ENCODE results near the gene TM9SF1. TPM values are rescaled to one million over a fixed set of nuclear protein-coding genes. Genes with fewer than 3 reads are reported as not detected.
A peak's percentile ranks its signal among the peaks of the same experiment; 100 is the strongest.

The TM9SF1 gene
- total and polyA plus RNA-seq, 7 experiments from 2014 or later: 16.2 to 40.5 (median 19.4) TPM

DNA sequence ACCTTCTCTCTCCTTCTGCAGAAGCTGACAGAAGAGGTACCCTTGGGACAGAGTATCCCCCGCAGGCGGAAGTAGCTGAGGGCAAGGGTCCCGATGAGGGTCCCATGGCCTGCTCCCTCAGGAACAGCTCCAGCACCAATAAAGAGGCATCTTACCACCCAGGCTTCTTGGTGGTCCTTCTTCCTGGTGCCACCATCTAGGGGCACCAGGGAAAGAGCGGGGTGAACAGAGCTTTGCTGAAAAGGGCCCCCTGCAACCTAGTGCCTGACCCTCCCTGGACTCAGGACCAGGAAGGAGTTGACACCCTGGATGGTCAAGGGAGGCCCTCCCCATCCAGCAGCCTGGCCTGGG lies 34.8 kb downstream of the TM9SF1 start:
- ChIA-PET CTCF (interaction anchor here (0.9 to 4.2 kb wide), 16 partner anchors 10 to 103 kb away, joined by 3 to 36 read pairs (median 4); partner anchors contain the start of genes DCAF11, EMC9, IPO4 and NRL), POLR2A (interaction anchor here (0.9 to 4.0 kb wide), 27 partner anchors 10 to 271 kb away, joined by 3 to 56 read pairs (median 9); partner anchors contain the start of genes CHMP4A, DCAF11, EMC9 and IPO4)
- H3K4me3 Mint-ChIP-seq: peak overlapping the region in 7 of 10 donors; percentile 9 to 100 (median 99)
- Histone ChIP-seq H3K27me3 (ENCODE audit: control insufficient read depth in 2 of 2, insufficient read depth in 2 of 2, low read length in 2 of 2) (no peaks in the 10 kb centered on the region), H3K27ac (ENCODE audit: low read depth, low read length) (peak overlapping the region; percentile 99), H3K9me3 (ENCODE audit: control insufficient read depth in 2 of 3, low read length in 3 of 3) (no peaks in the 10 kb centered on the region), H3K4me3 (ENCODE audit: low read length) (no peak overlapping the region), H3K36me3 (ENCODE audit: control insufficient read depth in 2 of 3, insufficient read depth in 3 of 3, low read length in 3 of 3) (peaks cover 37 to 73% (median 39%) of the 10 kb centered on the region in 3 experiments), H3K4me1 (ENCODE audit: control insufficient read depth in 2 of 2, insufficient read depth in 2 of 2, low read length in 2 of 2) (peaks cover 34 to 45% of the 10 kb centered on the region in 2 donors)
- ATAC-seq (no peak), DNase-seq (no peak)
- H3K36me3 Mint-ChIP-seq: peaks cover 11 to 68% (median 36%) of the 10 kb centered on the region in 5 donors
- peak overlapping the region; percentile 98 to 100 (median 100) for H3K27ac Mint-ChIP-seq
- H3K27me3 Mint-ChIP-seq: peaks cover 0 to 4% (median 0%) of the 10 kb centered on the region in 5 donors
- H3K4me1 Mint-ChIP-seq: peaks cover 34 to 66% (median 50%) of the 10 kb centered on the region in 7 donors
- peaks cover 0 to 4% (median 0%) of the 10 kb centered on the region in 11 donors for H3K9me3 Mint-ChIP-seq
- intact Hi-C loops (cut with micrococcal nuclease): no loop called here

DNA sequence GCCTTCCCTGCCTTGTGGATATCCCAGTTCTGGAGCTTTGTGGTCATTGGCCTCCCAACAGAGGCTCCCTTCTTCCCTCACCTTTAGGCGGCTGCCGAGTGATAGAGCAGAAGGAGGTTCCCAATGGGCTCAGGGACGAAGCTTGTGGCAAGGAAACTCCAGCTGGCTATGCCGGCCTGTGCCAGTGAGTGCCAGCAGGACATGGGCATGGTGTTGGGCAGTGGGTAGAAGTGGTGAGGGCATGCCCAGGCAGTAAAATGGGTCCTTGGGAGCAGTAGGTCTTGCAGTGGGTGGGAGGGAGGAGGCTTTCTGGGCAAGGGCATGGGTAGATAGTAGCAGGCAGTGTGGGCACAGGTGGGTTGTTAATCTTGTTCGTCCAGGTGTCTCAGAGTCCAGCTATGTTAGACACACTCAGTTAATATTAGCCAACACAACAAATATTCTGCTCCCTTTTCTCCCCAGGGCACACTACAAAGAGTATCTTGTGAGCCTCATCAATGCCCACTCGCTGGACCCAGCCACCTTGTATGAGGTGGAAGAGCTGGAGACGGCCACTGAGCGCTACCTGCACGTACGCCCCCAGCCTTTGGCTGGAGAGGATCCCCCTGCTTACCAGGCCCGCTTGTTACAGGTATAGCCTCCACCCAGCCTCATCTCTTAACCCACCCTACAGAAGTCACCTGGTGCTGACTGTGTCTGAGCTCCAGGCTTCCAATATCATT lies 35.3 kb downstream of the TM9SF1 start:
- Mint-ChIP-seq H3K4me1 (peaks cover 29 to 61% (median 44%) of the 10 kb centered on the region in 7 donors), H3K36me3 (peaks cover 8 to 66% (median 35%) of the 10 kb centered on the region in 5 donors), H3K4me3 (peak overlapping the region in 5 of 10 donors; percentile 9 to 100 (median 51)), H3K27ac (peak overlapping the region; percentile 98 to 100 (median 100)), H3K9me3 (peaks cover 0 to 4% (median 0%) of the 10 kb centered on the region in 11 donors), H3K27me3 (peaks cover 0 to 4% (median 0%) of the 10 kb centered on the region in 5 donors)
- Histone ChIP-seq H3K4me3 (ENCODE audit: low read length) (no peak overlapping the region), H3K27ac (ENCODE audit: low read depth, low read length) (peak overlapping the region; percentile 99), H3K4me1 (ENCODE audit: control insufficient read depth in 2 of 2, insufficient read depth in 2 of 2, low read length in 2 of 2) (peaks cover 31 to 40% of the 10 kb centered on the region in 2 donors), H3K36me3 (ENCODE audit: control insufficient read depth in 2 of 3, insufficient read depth in 3 of 3, low read length in 3 of 3) (peaks cover 38 to 73% (median 40%) of the 10 kb centered on the region in 3 experiments), H3K9me3 (ENCODE audit: control insufficient read depth in 2 of 3, low read length in 3 of 3) (no peaks in the 10 kb centered on the region), H3K27me3 (ENCODE audit: control insufficient read depth in 2 of 2, insufficient read depth in 2 of 2, low read length in 2 of 2) (no peaks in the 10 kb centered on the region)
- no peak for ATAC-seq
- POLR2A ChIA-PET: interaction anchor here (0.9 to 4.0 kb wide), 18 partner anchors 9 to 82 kb away, joined by 3 to 56 read pairs (median 11); partner anchors contain the start of genes CHMP4A, DCAF11, EMC9 and IPO4
- DNase-seq: no peak
- intact Hi-C loops (cut with micrococcal nuclease): no loop called here
- CTCF ChIA-PET: interaction anchor here (0.8 to 4.2 kb wide), 9 partner anchors 9 to 104 kb away, joined by 3 to 36 read pairs (median 10); partner anchors contain the start of genes DCAF11, EMC9, NRL and PSME2

DNA sequence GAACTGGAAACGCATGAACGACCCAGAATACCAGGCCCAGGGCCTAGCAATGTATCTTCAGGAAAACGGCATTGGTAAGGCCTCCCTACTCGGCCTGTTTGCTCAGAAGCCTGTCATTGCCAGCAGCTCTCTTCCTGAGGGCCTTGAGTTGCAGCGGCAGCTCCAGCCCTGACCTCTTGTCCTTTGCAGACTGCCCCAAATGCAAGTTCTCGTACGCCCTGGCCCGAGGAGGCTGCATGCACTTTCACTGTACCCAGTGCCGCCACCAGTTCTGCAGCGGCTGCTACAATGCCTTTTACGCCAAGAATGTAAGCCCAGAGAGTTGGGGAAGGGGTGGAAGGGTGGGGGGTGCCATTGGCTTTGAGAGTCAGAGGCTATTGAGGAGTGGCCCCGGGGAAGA lies 37.9 kb downstream of the TM9SF1 start:
- DNase-seq (no peak), ATAC-seq (no peak)
- Histone ChIP-seq H3K9me3 (ENCODE audit: control insufficient read depth in 2 of 3, low read length in 3 of 3) (no peaks in the 10 kb centered on the region), H3K27ac (ENCODE audit: low read depth, low read length) (no peak overlapping the region), H3K4me1 (ENCODE audit: control insufficient read depth in 2 of 2, insufficient read depth in 2 of 2, low read length in 2 of 2) (peaks cover 9 to 14% of the 10 kb centered on the region in 2 donors), H3K4me3 (ENCODE audit: low read length) (no peak overlapping the region), H3K36me3 (ENCODE audit: control insufficient read depth in 2 of 3, insufficient read depth in 3 of 3, low read length in 3 of 3) (peaks cover 23 to 66% (median 24%) of the 10 kb centered on the region in 3 experiments), H3K27me3 (ENCODE audit: control insufficient read depth in 2 of 2, insufficient read depth in 2 of 2, low read length in 2 of 2) (no peaks in the 10 kb centered on the region)
- peaks cover 0 to 4% (median 0%) of the 10 kb centered on the region in 5 donors for H3K27me3 Mint-ChIP-seq
- ChIA-PET POLR2A (interaction anchor here (1.0 to 1.7 kb wide), 3 partner anchors 10 to 43 kb away, joined by 3 read pairs; partner anchors contain the start of gene IPO4), CTCF (interaction anchor here (0.6 kb wide), 1 partner anchor 48 kb away, joined by 4 read pairs; no protein-coding TSS in a partner anchor)
- peaks cover 6 to 57% (median 28%) of the 10 kb centered on the region in 5 donors for H3K36me3 Mint-ChIP-seq
- intact Hi-C loops (cut with micrococcal nuclease): no loop called here
- H3K9me3 Mint-ChIP-seq: peaks cover 0 to 4% (median 0%) of the 10 kb centered on the region in 11 donors
- peaks cover 16 to 38% (median 23%) of the 10 kb centered on the region in 7 donors for H3K4me1 Mint-ChIP-seq
- H3K27ac Mint-ChIP-seq: peak overlapping the region in 4 of 9 donors; percentile 67 to 100 (median 78)
- H3K4me3 Mint-ChIP-seq: no peak overlapping the region

DNA sequence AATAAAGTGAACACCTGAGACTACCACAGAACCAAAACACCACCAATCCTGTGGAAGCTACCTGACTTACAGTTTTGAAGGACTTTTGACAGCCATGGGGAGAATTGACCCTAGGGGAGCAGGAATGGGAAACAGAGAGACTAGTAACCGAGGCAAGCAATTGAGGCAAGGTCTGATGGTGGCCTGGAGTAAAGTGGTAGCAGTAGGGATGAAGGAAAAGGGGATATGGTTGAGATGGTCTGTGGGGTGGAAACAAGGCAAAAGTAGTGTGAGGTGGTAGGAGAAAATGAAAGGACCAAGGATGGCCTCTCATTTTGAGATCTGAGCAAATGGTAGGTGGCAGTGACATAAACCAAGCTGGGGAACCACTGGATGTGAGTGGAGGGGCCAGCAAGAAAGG lies 38.4 kb downstream of the TM9SF1 start:
- ATAC-seq (no peak), DNase-seq (no peak)
- peaks cover 9% of the 10 kb centered on the region in 2 donors for H3K4me1 ChIP-seq (ENCODE audit: control insufficient read depth in 2 of 2, insufficient read depth in 2 of 2, low read length in 2 of 2)
- Mint-ChIP-seq H3K36me3 (peaks cover 6 to 55% (median 27%) of the 10 kb centered on the region in 5 donors), H3K27ac (peak overlapping the region; percentile 46 to 100 (median 75)), H3K9me3 (peaks cover 0 to 4% (median 0%) of the 10 kb centered on the region in 11 donors), H3K27me3 (peaks cover 0 to 4% (median 0%) of the 10 kb centered on the region in 5 donors), H3K4me3 (no peak overlapping the region), H3K4me1 (peaks cover 11 to 33% (median 21%) of the 10 kb centered on the region in 7 donors)
- no peak overlapping the region for H3K27ac ChIP-seq (ENCODE audit: low read depth, low read length)
- ChIA-PET POLR2A (interaction anchor here (1.0 to 1.7 kb wide), 3 partner anchors 10 to 59 kb away, joined by 3 to 7 read pairs (median 3); partner anchors contain the start of genes IPO4 and MDP1), CTCF (interaction anchor here (0.6 kb wide), 1 partner anchor 47 kb away, joined by 4 read pairs; no protein-coding TSS in a partner anchor)
- intact Hi-C loops (cut with micrococcal nuclease): no loop called here
- H3K9me3 ChIP-seq (ENCODE audit: control insufficient read depth in 2 of 3, low read length in 3 of 3): no peaks in the 10 kb centered on the region
- no peaks in the 10 kb centered on the region for H3K27me3 ChIP-seq (ENCODE audit: control insufficient read depth in 2 of 2, insufficient read depth in 2 of 2, low read length in 2 of 2)
- H3K36me3 ChIP-seq (ENCODE audit: control insufficient read depth in 2 of 3, insufficient read depth in 3 of 3, low read length in 3 of 3): peaks cover 23 to 69% (median 26%) of the 10 kb centered on the region in 3 experiments
- no peak overlapping the region for H3K4me3 ChIP-seq (ENCODE audit: low read length)

DNA sequence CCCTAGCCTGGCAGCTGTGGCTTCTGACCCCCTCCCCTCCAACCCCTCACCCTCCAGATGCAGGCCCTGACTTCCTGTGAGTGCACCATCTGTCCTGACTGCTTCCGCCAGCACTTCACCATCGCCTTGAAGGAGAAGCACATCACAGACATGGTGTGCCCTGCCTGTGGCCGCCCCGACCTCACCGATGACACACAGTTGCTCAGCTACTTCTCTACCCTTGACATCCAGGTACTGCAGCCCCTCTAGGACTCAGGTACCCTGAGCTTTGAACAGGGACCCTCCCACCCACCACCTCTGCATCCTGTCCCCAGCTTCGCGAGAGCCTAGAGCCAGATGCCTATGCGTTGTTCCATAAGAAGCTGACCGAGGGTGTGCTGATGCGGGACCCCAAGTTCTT lies 40.1 kb downstream of the TM9SF1 start:
- DNase-seq (no peak), ATAC-seq (no peak)
- no peak overlapping the region for H3K4me3 Mint-ChIP-seq
- Histone ChIP-seq H3K9me3 (ENCODE audit: control insufficient read depth in 2 of 3, low read length in 3 of 3) (no peaks in the 10 kb centered on the region), H3K27me3 (ENCODE audit: control insufficient read depth in 2 of 2, insufficient read depth in 2 of 2, low read length in 2 of 2) (no peaks in the 10 kb centered on the region), H3K4me1 (ENCODE audit: control insufficient read depth in 2 of 2, insufficient read depth in 2 of 2, low read length in 2 of 2) (peaks cover under 1 to 1% of the 10 kb centered on the region in 2 donors), H3K4me3 (ENCODE audit: low read length) (no peak overlapping the region), H3K36me3 (ENCODE audit: control insufficient read depth in 2 of 3, insufficient read depth in 3 of 3, low read length in 3 of 3) (peaks cover 27 to 77% (median 41%) of the 10 kb centered on the region in 3 experiments), H3K27ac (ENCODE audit: low read depth, low read length) (peak overlapping the region; percentile 47)
- peaks cover 6 to 50% (median 25%) of the 10 kb centered on the region in 5 donors for H3K36me3 Mint-ChIP-seq
- peaks cover 0 to 25% (median 11%) of the 10 kb centered on the region in 7 donors for H3K4me1 Mint-ChIP-seq
- intact Hi-C loops (cut with micrococcal nuclease): no loop called here
- peak overlapping the region in 5 of 9 donors; percentile 38 to 81 (median 61) for H3K27ac Mint-ChIP-seq
- no peaks in the 10 kb centered on the region for H3K27me3 Mint-ChIP-seq
- POLR2A ChIA-PET: interaction anchor here (0.5 to 1.7 kb wide), 8 partner anchors 8 to 88 kb away, joined by 3 to 8 read pairs (median 4); partner anchors contain the start of genes DCAF11, MDP1, NRL and PSME1
- H3K9me3 Mint-ChIP-seq: no peaks in the 10 kb centered on the region
- CTCF ChIA-PET: interaction anchor here (1.2 kb wide), 1 partner anchor 9 kb away, joined by 5 read pairs; no protein-coding TSS in a partner anchor

All from naive thymus-derived CD4-positive, alpha-beta T cell (primary cell).